ENCODE data around the gene C1QL1. TPM values are rescaled to one million over a fixed set of nuclear protein-coding genes. Genes with fewer than 3 reads are reported as not detected.

Gene C1QL1
- total RNA-seq, result not detected in 2 replicates

DNA sequence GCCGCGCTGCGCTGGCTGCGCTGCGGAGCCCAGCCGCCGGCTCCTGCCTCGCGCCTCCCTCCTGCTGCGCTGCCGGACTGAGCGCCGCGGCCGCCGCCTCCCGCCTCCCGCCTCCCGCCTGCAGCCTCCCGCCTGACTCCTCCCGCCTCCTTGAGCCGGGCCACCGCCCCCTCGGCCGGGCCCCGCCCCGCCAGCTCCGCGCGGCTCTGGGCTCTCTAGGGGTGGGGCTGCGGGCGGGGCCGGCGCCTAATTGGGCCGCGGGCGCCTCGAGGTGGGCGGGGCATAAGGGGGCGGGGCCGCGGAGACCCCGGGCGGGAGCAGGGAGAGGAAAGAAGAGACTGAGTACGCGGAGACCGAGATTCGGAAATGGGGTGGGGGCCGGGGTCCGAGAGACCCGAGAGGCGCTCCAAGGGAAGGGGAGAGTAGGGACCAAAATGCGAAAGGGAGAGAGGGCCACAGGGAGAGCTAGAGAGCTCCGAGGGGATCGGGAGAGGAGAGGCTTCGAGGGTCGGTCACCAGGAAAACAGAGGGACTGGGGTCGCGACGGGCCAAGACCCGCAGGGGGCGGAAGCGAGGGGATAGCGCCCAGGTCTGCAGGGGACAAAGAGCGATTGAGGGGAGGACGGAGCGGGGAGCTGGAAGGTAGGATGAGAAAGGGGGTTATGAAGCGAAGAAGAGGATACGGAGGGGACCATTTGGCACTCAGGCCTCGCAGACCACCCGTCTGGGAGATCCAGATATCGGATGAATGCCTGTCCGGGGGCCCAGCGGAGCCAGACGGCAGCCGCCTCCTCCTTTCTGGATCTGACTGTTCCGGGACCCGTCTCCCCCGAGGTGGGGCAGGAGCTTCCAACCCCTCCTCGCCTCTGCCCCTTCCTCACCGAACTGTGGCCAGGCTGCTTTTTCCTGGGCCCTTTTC is at the start of gene C1QL1:
Gene C1QL1, minus strand, starts transcription at position 79 of the 919 bp plus-strand sequence. CDS start 255 bp downstream, outside the sequence.

DNA sequence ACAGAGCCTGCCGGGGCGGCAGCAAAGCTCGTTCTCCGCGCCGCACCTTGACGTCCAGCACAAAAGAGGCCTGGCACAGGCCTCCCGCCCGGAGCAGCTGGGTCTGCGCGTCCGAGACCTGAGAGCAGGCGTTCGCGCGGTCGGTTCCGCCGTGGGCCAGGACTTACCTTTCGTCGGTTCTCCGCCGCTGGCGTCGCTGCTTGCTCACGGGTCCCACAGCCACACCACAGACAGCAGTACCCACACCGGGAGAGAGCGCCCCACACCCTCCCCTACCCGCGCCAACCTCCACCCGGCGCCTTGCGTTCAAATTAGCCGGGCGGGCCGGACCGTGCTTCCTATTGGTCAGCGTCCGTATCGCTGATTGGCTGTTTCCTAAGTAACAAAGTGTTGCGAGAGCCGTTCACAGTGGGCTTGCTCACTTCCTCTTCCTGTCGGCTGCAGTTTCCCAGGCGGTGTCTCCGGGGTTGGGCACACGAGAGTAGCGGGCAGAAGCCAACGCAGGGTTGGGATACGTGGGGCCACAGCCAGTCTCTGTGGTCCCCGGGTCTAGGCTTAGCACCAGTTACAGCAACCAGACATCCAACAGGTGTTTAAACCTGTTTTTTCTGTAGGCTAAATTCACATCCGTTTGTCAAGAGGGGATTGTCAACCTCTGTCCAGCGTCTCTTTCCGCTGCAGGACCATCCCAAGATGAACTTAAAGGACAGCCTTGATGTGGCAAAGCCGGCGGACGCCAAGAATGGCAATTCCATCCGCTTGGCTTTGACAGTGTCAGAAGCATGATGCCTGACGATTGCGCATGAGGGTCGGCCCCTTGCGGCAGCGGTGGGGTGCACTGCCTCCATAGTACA is 20.4 kb downstream of the C1QL1 start, which contains the start of gene KIF18B:
Gene KIF18B, minus strand, starts transcription at position 313 of the 854 bp plus-strand sequence. CDS start 11,429 bp downstream, outside the sequence.

DNA sequence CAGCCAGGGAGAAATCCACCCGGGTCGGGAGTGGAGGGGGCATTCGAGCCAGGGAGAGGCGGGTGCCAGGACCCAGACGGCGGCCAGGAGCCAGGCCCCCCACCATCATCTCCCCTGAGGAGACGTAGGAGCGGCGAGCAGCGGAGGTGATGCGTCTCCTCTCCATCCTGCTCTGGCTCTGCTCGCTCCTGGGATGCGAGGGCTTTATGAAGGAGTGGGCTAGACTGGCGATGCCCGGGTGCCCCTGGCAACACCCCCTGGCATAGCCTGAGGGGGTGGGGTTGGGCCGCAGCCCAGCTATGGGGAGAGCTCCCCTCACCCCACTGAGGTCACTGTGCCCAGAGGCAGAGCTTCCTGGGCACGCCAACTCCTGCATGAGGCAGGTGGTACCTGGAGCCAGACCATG is 52.8 kb downstream of the C1QL1 start, which contains the start of gene GFAP:
Gene GFAP, minus strand, starts transcription at position 180 of the 406 bp plus-strand sequence. Its CDS starts 14 bp downstream, at position 166.

Other genes starting within 250 kb of the C1QL1 start
- under 0.01 TPM in 1 of 2 replicates, not detected in the other for gene ADAM11, start 209.3 kb downstream of the C1QL1 start, total RNA-seq
- 2.9 and 4.6 TPM in 2 replicates for gene GJC1, start 138.0 kb downstream of the C1QL1 start, total RNA-seq
- gene HIGD1B, start 120.4 kb downstream of the C1QL1 start, total RNA-seq, result not detected in 2 replicates
- 112 and 155 TPM in 2 replicates for gene EFTUD2, start 68.9 kb downstream of the C1QL1 start, total RNA-seq
- gene GFAP, start 52.8 kb downstream of the C1QL1 start, total RNA-seq, result not detected in 2 replicates
- 0.33 and 0.34 TPM in 2 replicates for gene KIF18B, start 20.5 kb downstream of the C1QL1 start, total RNA-seq
- 18.6 and 26.2 TPM in 2 replicates for gene DCAKD, start 83.3 kb upstream of the C1QL1 start, total RNA-seq
- gene NMT1, start 93.0 kb upstream of the C1QL1 start, total RNA-seq, result 43.7 and 60.3 TPM in 2 replicates
- gene PLCD3, start 164.2 kb upstream of the C1QL1 start, total RNA-seq, result 5.5 and 9.0 TPM in 2 replicates
- 2.8 and 4.2 TPM in 2 replicates for gene ACBD4, start 167.4 kb upstream of the C1QL1 start, total RNA-seq
- 5.2 and 5.8 TPM in 2 replicates for gene HEXIM1, start 180.2 kb upstream of the C1QL1 start, total RNA-seq
- 3.3 and 3.9 TPM in 2 replicates for gene HEXIM2, start 193.6 kb upstream of the C1QL1 start, total RNA-seq